ENCODE data around the gene SIK2.

GRCh38 chr11:111776398-111777093, 174.3 kb downstream of the SIK2 start:
- TF ChIP-seq, protein P1, sequence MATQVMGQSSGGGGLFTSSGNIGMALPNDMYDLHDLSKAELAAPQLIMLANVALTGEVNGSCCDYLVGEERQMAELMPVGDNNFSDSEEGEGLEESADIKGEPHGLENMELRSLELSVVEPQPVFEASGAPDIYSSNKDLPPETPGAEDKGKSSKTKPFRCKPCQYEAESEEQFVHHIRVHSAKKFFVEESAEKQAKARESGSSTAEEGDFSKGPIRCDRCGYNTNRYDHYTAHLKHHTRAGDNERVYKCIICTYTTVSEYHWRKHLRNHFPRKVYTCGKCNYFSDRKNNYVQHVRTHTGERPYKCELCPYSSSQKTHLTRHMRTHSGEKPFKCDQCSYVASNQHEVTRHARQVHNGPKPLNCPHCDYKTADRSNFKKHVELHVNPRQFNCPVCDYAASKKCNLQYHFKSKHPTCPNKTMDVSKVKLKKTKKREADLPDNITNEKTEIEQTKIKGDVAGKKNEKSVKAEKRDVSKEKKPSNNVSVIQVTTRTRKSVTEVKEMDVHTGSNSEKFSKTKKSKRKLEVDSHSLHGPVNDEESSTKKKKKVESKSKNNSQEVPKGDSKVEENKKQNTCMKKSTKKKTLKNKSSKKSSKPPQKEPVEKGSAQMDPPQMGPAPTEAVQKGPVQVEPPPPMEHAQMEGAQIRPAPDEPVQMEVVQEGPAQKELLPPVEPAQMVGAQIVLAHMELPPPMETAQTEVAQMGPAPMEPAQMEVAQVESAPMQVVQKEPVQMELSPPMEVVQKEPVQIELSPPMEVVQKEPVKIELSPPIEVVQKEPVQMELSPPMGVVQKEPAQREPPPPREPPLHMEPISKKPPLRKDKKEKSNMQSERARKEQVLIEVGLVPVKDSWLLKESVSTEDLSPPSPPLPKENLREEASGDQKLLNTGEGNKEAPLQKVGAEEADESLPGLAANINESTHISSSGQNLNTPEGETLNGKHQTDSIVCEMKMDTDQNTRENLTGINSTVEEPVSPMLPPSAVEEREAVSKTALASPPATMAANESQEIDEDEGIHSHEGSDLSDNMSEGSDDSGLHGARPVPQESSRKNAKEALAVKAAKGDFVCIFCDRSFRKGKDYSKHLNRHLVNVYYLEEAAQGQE (IDR thresholded peaks at IDR 0.05; ENCODE audit: insufficient read depth in 1 of 2, low read depth in 2 of 2, low read length in 2 of 2), result no peak
- no peak for TF ChIP-seq TAF1 (IDR thresholded peaks at IDR 0.05; ENCODE audit: borderline replicate concordance, insufficient read depth, low read length)

Measured in PFSK-1 (cell line).